ENCODE data around the gene MAPK6.

GRCh38 chr15:52107238-52107637 lies 88.2 kb downstream of the MAPK6 start:
- TF ChIP-seq CTCF (optimal IDR thresholded peaks at IDR 0.05 in 1 of 3, IDR thresholded peaks at IDR 0.05 in 1 of 3, conservative IDR thresholded peaks at IDR 0.05 in 1 of 3; ENCODE audit: extremely low read depth in 1 of 3, insufficient read depth in 2 of 3, low read length in 3 of 3) = no peak
- no peak for TF ChIP-seq EZH2 (IDR thresholded peaks at IDR 0.05; ENCODE audit: low read length)
